Stimulated activated CD8-positive, alpha-beta memory T cell treated with anti-CD3 and anti-CD28 coated beads, Interleukin-4, amount 100 ng/mL, for 4 hours (primary cell): ENCODE results near the gene LCE1C.

Experiments
- DNase-seq, 2 donors: peaks; one replicate each; pipeline ENCODE4 v3.0.0-alpha.2; 2020; ENCODE audit warnings: low read depth in 2 of 2, low spot score in 1 of 2

LCE1C gene

DNA sequence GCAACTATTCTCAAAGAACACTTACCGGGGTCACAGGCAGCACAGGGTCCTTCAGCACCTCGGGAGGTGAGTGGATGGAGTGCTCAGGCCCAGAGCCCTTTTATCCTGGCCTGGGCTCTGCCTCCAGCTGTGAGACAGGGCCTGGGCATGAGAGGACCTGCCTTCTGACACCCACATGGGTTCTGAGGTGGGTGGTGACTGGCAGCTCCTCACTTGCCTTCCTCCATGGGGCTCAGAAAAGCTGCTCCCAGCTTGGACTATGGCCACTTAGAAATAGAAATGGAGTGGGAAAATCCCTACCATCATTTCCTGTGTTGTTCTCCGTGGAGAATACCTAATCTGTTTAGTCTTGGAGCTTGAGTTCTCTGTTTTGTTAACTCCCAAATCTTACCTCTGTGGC, at the start of gene LCE1C:
LCE1C (minus strand) TSS at position 76 of the 400 bp plus-strand sequence. CDS start 1,173 bp downstream, outside the sequence.
- no peak for DNase-seq

- DNase-seq: no peak
Measured at GRCh38 chr1:152855661-152856060, 49.2 kb upstream of the LCE1C start.

- DNase-seq: no peak
Measured at GRCh38 chr1:152842556-152842955, 36.1 kb upstream of the LCE1C start, which contains the start of gene LCE6A. LCE6A (plus strand) TSS chr1:152842856; CDS start chr1:152843521, 665 bp downstream.

DNA sequence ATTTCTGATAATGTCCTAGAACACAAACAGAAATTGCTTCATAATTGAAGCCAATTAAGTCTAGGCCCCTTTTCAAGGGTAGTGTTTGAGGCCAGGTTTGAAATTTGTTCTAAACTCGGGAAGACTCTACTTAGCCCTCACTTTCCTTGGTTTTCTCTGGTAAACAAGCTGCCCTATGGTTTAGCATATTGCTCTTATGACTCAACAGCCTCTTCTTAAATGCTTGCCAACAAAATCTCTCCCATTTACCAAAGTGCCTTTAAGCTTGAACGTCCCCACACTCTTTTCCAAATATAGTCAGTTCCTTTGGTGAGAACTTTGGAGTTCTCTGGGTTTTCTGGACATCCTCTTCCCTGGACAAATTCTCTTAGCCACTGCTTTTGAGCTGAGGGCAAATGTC, 30.4 kb upstream of the LCE1C start:
- no peak for DNase-seq

DNA sequence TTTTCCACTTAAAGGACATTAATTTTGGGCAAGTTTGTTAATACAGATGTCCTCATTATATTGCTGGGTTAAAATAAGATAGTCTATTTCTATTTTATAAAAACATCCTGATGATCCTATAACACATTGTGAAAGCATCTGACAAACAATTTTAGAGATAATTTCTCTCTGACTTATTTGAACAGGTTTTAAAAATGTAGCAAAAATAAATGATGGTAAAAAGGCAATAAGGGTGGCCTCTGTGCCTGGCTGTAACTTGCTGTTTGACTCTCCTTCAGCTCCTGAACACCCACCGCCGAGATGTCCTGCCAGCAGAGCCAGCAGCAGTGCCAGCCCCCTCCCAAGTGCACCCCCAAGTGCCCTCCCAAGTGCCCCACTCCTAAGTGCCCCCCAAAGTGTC, 20.7 kb upstream of the LCE1C start, which contains the start of gene LCE1A:
LCE1A (plus strand) TSS at position 301 of the 400 bp plus-strand sequence; CDS start at position 301, 0 bp downstream.
- no peak for DNase-seq

GRCh38 chr1:152824964-152825363, 18.5 kb upstream of the LCE1C start:
- DNase-seq: no peak

GRCh38 chr1:152823294-152823693, 16.8 kb upstream of the LCE1C start:
- DNase-seq: no peak

GRCh38 chr1:152817309-152817708, 10.9 kb upstream of the LCE1C start:
- DNase-seq: no peak

- DNase-seq: no peak
Measured at GRCh38 chr1:152811671-152812070, 5.2 kb upstream of the LCE1C start, which contains the start of gene LCE1B. LCE1B (plus strand) TSS chr1:152811971; CDS start chr1:152812447, 476 bp downstream.

GRCh38 chr1:152811050-152811449, 4.6 kb upstream of the LCE1C start:
- no peak for DNase-seq

- no peak for DNase-seq
Measured at GRCh38 chr1:152801333-152801732, 5.1 kb downstream of the LCE1C start.

- no peak for DNase-seq
Measured at GRCh38 chr1:152796421-152796820, 10.0 kb downstream of the LCE1C start, which contains the start of gene LCE1D. LCE1D (plus strand) TSS chr1:152796721; CDS start chr1:152797795, 1,074 bp downstream.

- DNase-seq: no peak
Measured at GRCh38 chr1:152795686-152796085, 10.8 kb downstream of the LCE1C start.

- DNase-seq: no peak
Measured at GRCh38 chr1:152786077-152786476, 20.4 kb downstream of the LCE1C start, which contains the start of gene LCE1E. LCE1E (plus strand) TSS chr1:152786257; CDS start chr1:152787300, 1,043 bp downstream.

DNA sequence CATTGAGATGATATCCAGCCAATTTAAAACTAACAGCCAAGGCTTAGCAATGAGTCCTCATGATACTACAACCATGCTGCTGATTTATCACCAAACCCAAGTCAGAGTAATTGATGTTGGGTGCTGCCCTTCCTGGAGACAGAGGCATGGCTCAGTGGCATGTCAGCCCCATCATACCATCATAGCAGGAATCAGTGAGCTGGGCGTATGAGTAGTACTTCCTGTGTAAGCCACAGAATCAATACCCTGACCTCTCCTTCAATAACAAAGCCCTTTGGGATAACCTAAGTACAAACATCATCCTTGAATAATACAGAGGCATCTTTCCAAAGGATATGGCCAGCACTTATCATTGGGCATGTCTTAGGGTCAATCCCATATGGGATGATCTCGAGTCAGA, 23.4 kb downstream of the LCE1C start:
- DNase-seq: no peak

DNA sequence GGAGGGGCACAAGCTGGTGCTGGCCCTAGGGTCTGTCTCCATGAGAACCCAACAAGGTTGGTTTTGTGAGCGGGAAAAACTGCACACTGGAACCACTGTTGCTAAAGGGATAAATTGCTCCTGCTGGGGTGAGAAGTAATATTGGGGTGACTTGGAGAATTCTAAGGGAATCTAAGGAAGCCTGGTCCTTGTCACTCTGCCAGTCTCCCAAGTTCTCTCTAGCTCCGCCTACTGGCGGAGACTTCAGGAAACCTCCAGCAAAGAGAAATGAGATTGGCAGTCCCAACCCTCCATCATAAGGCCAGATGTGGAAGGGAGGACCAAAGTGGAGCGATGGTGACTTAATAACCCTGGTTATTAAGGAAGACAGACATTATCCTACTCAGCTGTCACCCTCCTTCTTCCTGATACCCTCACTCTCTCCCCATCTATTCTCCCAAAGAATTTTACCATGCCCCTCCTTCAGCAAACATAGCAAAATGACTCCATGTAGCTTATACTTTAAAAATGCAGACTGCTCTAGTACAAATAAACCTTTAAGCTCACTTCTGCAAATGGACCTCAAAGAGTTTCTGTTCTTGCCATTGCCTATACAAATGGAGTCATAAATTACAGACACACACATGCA, 28.8 kb downstream of the LCE1C start:
- DNase-seq: no peak

DNA sequence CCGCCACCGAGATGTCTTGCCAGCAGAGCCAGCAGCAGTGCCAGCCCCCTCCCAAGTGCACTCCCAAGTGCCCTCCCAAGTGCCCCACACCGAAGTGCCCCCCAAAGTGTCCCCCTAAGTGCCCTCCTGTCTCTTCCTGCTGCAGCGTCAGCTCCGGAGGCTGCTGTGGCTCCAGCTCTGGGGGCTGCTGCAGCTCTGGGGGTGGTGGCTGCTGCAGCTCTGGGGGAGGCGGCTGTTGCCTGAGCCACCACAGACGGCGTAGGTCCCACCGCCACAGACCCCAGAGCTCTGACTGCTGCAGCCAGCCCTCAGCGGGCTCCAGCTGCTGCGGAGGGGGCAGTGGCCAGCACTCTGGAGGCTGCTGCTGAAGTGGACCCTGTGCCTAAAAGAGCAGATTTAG, 30.1 kb downstream of the LCE1C start:
- DNase-seq: no peak

- no peak for DNase-seq
Measured at GRCh38 chr1:152774875-152775274, 31.6 kb downstream of the LCE1C start, which contains the start of gene LCE1F. LCE1F (plus strand) TSS chr1:152775140; CDS start chr1:152776372, 1,232 bp downstream.

- DNase-seq: no peak
Measured at GRCh38 chr1:152770411-152770810, 36.0 kb downstream of the LCE1C start.

DNA sequence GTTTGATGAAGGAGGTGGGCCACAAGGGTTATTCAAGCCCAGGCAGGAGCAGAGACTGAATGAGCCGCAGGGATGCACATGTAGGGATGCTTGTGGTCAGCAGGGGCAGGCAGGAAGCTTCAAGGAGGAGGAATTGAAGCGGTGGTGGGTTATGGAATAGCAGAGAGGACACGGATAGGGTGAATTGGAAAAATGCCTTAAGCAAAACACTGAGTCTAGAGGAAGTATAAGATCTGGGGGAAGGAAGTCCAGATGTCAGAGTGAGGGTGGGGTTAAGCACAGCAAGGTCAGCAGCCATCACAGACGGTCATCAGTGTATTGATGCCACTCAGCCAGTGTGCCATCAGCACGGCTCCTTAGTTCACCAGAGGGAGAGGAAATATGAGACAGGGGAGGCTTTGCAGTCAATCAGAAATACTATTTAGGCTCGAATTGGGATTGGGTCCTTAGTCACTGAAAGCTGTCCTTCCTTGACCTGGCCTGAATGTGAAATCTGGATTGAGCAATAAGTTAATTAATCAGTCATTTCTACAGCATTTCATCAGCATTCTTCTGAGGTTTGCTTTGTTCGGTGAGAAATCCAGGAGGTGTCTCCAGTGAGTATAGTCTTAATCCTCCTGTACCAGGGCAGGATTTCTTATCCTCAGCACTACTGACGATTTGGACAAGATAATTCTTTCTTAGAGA, 37.5 kb downstream of the LCE1C start:
- no peak for DNase-seq

GRCh38 chr1:152761609-152762213, 44.7 kb downstream of the LCE1C start:
- DNase-seq: no peak
